Subcutaneous adipose tissue (tissue), 4 donors: Measurements from ENCODE around the gene CXCL6. TPM values are rescaled to one million over a fixed set of nuclear protein-coding genes. Genes with fewer than 3 reads are reported as not detected.

Source experiments
- CTCF ChIP-seq: fragments of 450-650 bp; IDR thresholded peaks from one replicate; pipeline ENCODE4 v1.5.1; 2016; ENCODE audit warnings: low read depth, mild to moderate bottlenecking, control low read depth, antibody characterized with exemption, moderate library complexity
- total RNA-seq, 4 donors: library from RNA; depleted of rRNA; stranded (reverse); fragments of >200 nt; gene quantifications; one replicate each; pipeline ENCODE4 v1.1.0, GENCODE V29; 2016

CXCL6 gene
- under 1 TPM in 1 of 4 donors, not detected in 3; 0.22 TPM for total RNA-seq

GRCh38 chr4:73836373-73837279, at the start of gene CXCL6:
CXCL6 (plus strand) TSS chr4:73836678; CDS start chr4:73836751, 73 bp downstream.
- no peak for TF ChIP-seq CTCF

- no peak for TF ChIP-seq CTCF
Observed at GRCh38 chr4:73788411-73788810, 48.1 kb upstream of the CXCL6 start.

- no peak for TF ChIP-seq CTCF
Observed at GRCh38 chr4:73798842-73799241, 37.6 kb upstream of the CXCL6 start.

GRCh38 chr4:73800206-73800605, 36.3 kb upstream of the CXCL6 start:
- TF ChIP-seq CTCF = no peak

- TF ChIP-seq CTCF = no peak
Observed at GRCh38 chr4:73801692-73802091, 34.8 kb upstream of the CXCL6 start.

- no peak for TF ChIP-seq CTCF
Observed at GRCh38 chr4:73803213-73803612, 33.3 kb upstream of the CXCL6 start.

- no peak for TF ChIP-seq CTCF
Observed at GRCh38 chr4:73810191-73810590, 26.3 kb upstream of the CXCL6 start.
